Cardiac fibroblast (primary cell): Measurements from ENCODE around the gene PRKX.
"Not testable (repeated sequence)": the region's sequence is repeated elsewhere in the genome, so short reads cannot be mapped to it uniquely, and the experiment has no call there.

ENCODE experiments used
- DNase-seq, 2 donors: peaks; one replicate each; pipeline versions ENCODE4 v3.0.0 to v3.0.0-alpha.2; 2010; ENCODE audit warnings: low read depth in 2 of 2
- H3K4me3 ChIP-seq, 2 donors: replicated peaks in 1 of 2; 1 replicate in 1 of 2; 2 replicates in 1 of 2; pipeline ENCODE4 v1.5.1; 2011; ENCODE audit warnings: low read depth in 2 of 2, low read length in 2 of 2, mild to moderate bottlenecking in 2 of 2, moderate library complexity in 1 of 2
- TF ChIP-seq, protein P1 (sequence below): IDR thresholded peaks from one replicate; pipeline ENCODE4 v1.5.1; 2011; ENCODE audit warnings: low read depth, mild to moderate bottlenecking, low read length, inconsistent platforms

PRKX gene

DNA sequence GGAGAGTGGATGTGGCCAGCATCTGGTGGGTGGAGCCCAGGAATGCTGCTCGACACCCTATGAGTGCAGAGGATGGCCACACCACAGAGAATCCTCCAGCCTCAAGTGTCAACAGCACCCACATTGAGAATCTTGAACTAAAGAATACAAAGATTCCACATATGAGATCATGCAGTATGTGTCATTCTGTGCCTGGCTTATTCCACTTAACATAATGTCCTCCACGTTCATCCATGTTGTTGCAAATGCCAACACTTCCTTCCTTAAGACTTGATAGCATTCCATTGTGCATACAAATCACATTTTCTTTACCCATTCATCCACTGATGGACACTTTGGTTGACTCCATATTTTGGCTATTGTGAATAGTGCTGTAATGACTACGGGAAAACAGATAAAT lies 145.8 kb downstream of the PRKX start:
- no peak overlapping the region for H3K4me3 ChIP-seq
- TF ChIP-seq, protein P1, sequence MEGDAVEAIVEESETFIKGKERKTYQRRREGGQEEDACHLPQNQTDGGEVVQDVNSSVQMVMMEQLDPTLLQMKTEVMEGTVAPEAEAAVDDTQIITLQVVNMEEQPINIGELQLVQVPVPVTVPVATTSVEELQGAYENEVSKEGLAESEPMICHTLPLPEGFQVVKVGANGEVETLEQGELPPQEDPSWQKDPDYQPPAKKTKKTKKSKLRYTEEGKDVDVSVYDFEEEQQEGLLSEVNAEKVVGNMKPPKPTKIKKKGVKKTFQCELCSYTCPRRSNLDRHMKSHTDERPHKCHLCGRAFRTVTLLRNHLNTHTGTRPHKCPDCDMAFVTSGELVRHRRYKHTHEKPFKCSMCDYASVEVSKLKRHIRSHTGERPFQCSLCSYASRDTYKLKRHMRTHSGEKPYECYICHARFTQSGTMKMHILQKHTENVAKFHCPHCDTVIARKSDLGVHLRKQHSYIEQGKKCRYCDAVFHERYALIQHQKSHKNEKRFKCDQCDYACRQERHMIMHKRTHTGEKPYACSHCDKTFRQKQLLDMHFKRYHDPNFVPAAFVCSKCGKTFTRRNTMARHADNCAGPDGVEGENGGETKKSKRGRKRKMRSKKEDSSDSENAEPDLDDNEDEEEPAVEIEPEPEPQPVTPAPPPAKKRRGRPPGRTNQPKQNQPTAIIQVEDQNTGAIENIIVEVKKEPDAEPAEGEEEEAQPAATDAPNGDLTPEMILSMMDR = no peak
- peak in 1 of 2 donors; percentile 1 for DNase-seq

DNA sequence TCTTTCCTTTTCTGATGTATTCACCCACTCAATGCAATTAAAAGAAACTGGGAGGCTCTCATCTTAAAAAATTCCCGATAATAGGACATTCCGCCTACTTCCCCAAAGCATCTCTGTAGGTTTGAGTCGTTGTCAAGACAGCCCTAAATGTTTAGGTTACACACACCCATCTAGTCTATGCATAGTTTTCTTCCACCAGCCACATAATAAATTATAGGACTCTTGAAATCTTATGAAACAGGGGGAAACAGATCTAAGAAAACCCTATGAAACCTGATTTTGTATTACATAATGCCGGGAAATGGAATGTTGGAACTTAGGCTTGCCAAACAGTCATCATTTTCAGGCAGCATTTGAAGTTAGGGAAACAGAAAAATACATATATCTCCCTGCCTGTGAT lies 150.0 kb downstream of the PRKX start:
- DNase-seq = no peak
- TF ChIP-seq, protein P1 = no peak
- no peak overlapping the region for H3K4me3 ChIP-seq

- not testable (repeated sequence) for H3K4me3 ChIP-seq, DNase-seq
These were observed 153.4 kb downstream of the PRKX start for GRCh38 chrX:3560010-3560409.
